Colonic mucosa (tissue), 4 donors: ENCODE measurements around the gene LMBRD1. TPM values are rescaled to one million over a fixed set of nuclear protein-coding genes. Genes with fewer than 3 reads are reported as not detected.
"Not testable (repeated sequence)": the region's sequence is repeated elsewhere in the genome, so short reads cannot be mapped to it uniquely, and the experiment has no call there.

Experiments
- DNase-seq: peaks from one replicate; pipeline ENCODE4 v3.0.0-alpha.2; 2020
- H3K27ac ChIP-seq: fragments of 200-600 bp; one replicate; pipeline ENCODE4 v1.8.0; 2021
- H3K27me3 ChIP-seq: fragments of 200-600 bp; one replicate; pipeline ENCODE4 v1.8.0; 2021
- H3K36me3 ChIP-seq: fragments of 200-600 bp; one replicate; pipeline ENCODE4 v1.8.0; 2021
- H3K4me1 ChIP-seq: fragments of 200-600 bp; one replicate; pipeline ENCODE4 v1.8.0; 2021; ENCODE audit warnings: mild to moderate bottlenecking
- H3K4me3 ChIP-seq: fragments of 200-600 bp; one replicate; pipeline ENCODE4 v1.8.0; 2021
- H3K9ac ChIP-seq, 2 donors: one replicate each; pipeline ENCODE4 v1.7.0; 2013; ENCODE audit warnings: control low read depth in 2 of 2, low read depth in 2 of 2, low read length in 2 of 2
- H3K9me3 ChIP-seq: fragments of 200-600 bp; one replicate; pipeline ENCODE4 v1.8.0; 2021
- CTCF ChIP-seq: fragments of 200-600 bp; IDR thresholded peaks from one replicate; pipeline ENCODE4 v1.8.0; 2022; ENCODE audit warnings: antibody characterized with exemption, mild to moderate bottlenecking
- intact Hi-C: fragments of 100-400 bp; cut with DNase I; formaldehyde crosslinking; loops from one replicate; pipeline ENCODE4 v1.14.1; 2022
- total RNA-seq, 2 donors: library from RNA; stranded (reverse); fragmentation: NEBNext Ultra II Directional in 1 of 2; extraction: Animal tissue kit (Norgen Biotek cat#: 25700) in 1 of 2; gene quantifications; one replicate each; pipeline ENCODE4 v1.2.1, GENCODE V29; 2021
- donor health status: healthy.
- donor health status: DM: no; HTN: no; CAD: no.
- donor health status: DM: no; HTN: no; CAD: no.

LMBRD1 gene
- total RNA-seq, 2 donors from 2014 or later = 34.2 to 74.1 TPM

- intact Hi-C loops = loop anchor here (10.0 kb wide), 1 partner anchor 272 kb away; no protein-coding TSS in a partner anchor
Observed at GRCh38 chr6:69832558-69832957, 35.7 kb upstream of the LMBRD1 start.

GRCh38 chr6:69827276-69827893, 30.6 kb upstream of the LMBRD1 start:
- Histone ChIP-seq H3K27ac (no peak overlapping the region), H3K9ac (no peak overlapping the region), H3K9me3 (no peaks in the 10 kb centered on the region), H3K4me1 (no peaks in the 10 kb centered on the region), H3K36me3 (no peaks in the 10 kb centered on the region), H3K4me3 (no peak overlapping the region), H3K27me3 (no peaks in the 10 kb centered on the region)
- DNase-seq = no peak
- TF ChIP-seq CTCF = no peak
- intact Hi-C loops = no loop called here

More at GRCh38 chr6:69832558-69832957, 35.7 kb upstream of the LMBRD1 start:
- H3K27me3 ChIP-seq = no peaks in the 10 kb centered on the region
- H3K9me3 ChIP-seq = no peaks in the 10 kb centered on the region
- no peaks in the 10 kb centered on the region for H3K36me3 ChIP-seq
- no peak overlapping the region for H3K4me3 ChIP-seq
- no peak overlapping the region for H3K9ac ChIP-seq
- no peaks in the 10 kb centered on the region for H3K4me1 ChIP-seq
- no peak for TF ChIP-seq CTCF
- H3K27ac ChIP-seq = no peak overlapping the region
- DNase-seq = no peak

GRCh38 chr6:69825904-69826303, 29.1 kb upstream of the LMBRD1 start:
- intact Hi-C loops = no loop called here
- H3K36me3 ChIP-seq = no peaks in the 10 kb centered on the region
- no peaks in the 10 kb centered on the region for H3K9me3 ChIP-seq
- H3K4me3 ChIP-seq = no peak overlapping the region
- H3K27me3 ChIP-seq = no peaks in the 10 kb centered on the region
- TF ChIP-seq CTCF = no peak
- H3K27ac ChIP-seq = no peak overlapping the region
- no peak for DNase-seq
- no peaks in the 10 kb centered on the region for H3K4me1 ChIP-seq
- no peak overlapping the region for H3K9ac ChIP-seq

- H3K4me3 ChIP-seq, DNase-seq, H3K27ac ChIP-seq, intact Hi-C loops, H3K9ac ChIP-seq, H3K4me1 ChIP-seq, H3K9me3 ChIP-seq, H3K27me3 ChIP-seq, H3K36me3 ChIP-seq: not testable (repeated sequence)
Observed at GRCh38 chr6:69824355-69824754, 27.5 kb upstream of the LMBRD1 start.

- intact Hi-C loops = no loop called here
Observed at GRCh38 chr6:69820438-69820837, 23.6 kb upstream of the LMBRD1 start.

More at GRCh38 chr6:69820438-69820837, 23.6 kb upstream of the LMBRD1 start:
- no peak for DNase-seq
- H3K4me1 ChIP-seq = no peaks in the 10 kb centered on the region
- no peak overlapping the region for H3K9ac ChIP-seq
- H3K4me3 ChIP-seq = no peak overlapping the region
- no peaks in the 10 kb centered on the region for H3K27me3 ChIP-seq
- H3K27ac ChIP-seq = no peak overlapping the region
- H3K36me3 ChIP-seq = no peaks in the 10 kb centered on the region
- TF ChIP-seq CTCF = no peak
- H3K9me3 ChIP-seq = no peaks in the 10 kb centered on the region
